ENCODE measurements around the gene THPO. TPM values are rescaled to one million over a fixed set of nuclear protein-coding genes. Genes with fewer than 3 reads are reported as not detected.

Gene THPO
- total and polyA plus RNA-seq, 9 of the 15 experiments (the other 6 are each of a cell fraction or from before 2014, with no cell fraction given), result 0.11 to 1.1 (median 0.35) TPM; not detected in 1

DNA sequence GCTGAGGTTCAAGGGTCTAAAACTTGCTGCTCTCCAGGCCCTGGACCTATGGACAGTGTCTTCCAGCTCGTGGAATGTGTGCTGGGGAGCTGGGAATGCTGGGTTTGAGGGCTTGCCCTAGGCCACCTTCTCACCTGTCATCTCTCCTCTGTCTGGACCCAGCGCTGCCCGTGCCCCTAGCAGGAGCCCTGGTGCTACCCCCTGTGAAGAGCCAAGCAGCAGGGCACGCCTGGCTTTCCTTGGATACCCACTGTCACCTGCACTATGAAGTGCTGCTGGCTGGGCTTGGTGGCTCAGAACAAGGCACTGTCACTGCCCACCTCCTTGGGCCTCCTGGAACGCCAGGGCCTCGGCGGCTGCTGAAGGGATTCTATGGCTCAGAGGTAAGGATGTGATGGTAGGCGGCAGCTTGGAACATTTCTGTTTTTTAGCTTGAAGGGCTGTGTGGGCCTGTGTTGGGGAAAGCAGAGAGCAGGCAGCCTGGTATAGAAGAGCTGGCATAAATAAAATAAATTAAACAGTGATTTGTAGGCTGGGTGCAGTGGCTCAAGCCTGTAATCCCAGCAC is 6.9 kb upstream of the THPO start:
- FAIRE-seq, result no peak
- intact Hi-C loops (cut with micrococcal nuclease), result loop anchor here (10.0 kb wide), 1 partner anchor 330 kb away; the partner anchor contains the start of gene MAGEF1
- ChIA-PET POLR2A (interaction anchor here (0.9 to 2.3 kb wide), 2 partner anchors 13 to 22 kb away, joined by 3 to 6 read pairs; no protein-coding TSS in a partner anchor), CTCF (ENCODE audit: low intra/inter-chr PET ratio) (no interaction called here)
- H3K4me2 ChIP-seq (ENCODE audit: insufficient read depth, low read length), result no peak overlapping the region
- H3K4me3 ChIP-seq, result no peak overlapping the region
- H3K27ac ChIP-seq (ENCODE audit: extremely low read depth, low read depth, low read length), result no peak overlapping the region
- peaks cover 19 to 79% of the 10 kb centered on the region in 2 experiments for H3K27me3 ChIP-seq (ENCODE audit: control insufficient read depth in 2 of 2, insufficient read depth in 2 of 2, low read length in 2 of 2)
- no peaks in the 10 kb centered on the region for H3K36me3 ChIP-seq (ENCODE audit: control insufficient read depth, insufficient read depth, low read length)
- peaks cover 0 to 28% of the 10 kb centered on the region in 2 experiments; a peak in 2 of 5 replicates for H3K4me1 ChIP-seq (replicated peaks in 1 of 2; ENCODE audit: control insufficient read depth in 2 of 2, insufficient read depth in 2 of 2, low read length in 2 of 2)
- no peaks in the 10 kb centered on the region for H3K9me1 ChIP-seq (ENCODE audit: control insufficient read depth, insufficient read depth, low read length)
- no peak for ATAC-seq
- TF ChIP-seq ELF4 (CRISPR knock-in tag; IDR thresholded peaks at IDR 0.05), result no peak
- TF ChIP-seq, protein P1, sequence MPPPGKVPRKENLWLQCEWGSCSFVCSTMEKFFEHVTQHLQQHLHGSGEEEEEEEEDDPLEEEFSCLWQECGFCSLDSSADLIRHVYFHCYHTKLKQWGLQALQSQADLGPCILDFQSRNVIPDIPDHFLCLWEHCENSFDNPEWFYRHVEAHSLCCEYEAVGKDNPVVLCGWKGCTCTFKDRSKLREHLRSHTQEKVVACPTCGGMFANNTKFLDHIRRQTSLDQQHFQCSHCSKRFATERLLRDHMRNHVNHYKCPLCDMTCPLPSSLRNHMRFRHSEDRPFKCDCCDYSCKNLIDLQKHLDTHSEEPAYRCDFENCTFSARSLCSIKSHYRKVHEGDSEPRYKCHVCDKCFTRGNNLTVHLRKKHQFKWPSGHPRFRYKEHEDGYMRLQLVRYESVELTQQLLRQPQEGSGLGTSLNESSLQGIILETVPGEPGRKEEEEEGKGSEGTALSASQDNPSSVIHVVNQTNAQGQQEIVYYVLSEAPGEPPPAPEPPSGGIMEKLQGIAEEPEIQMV (tag; conservative IDR thresholded peaks at IDR 0.05; ENCODE audit: low read depth), result no peak
- TF ChIP-seq MYNN (IDR thresholded peaks at IDR 0.05), result no peak
- no peak for TF ChIP-seq MYNN (CRISPR knock-in tag; IDR thresholded peaks at IDR 0.05)
- TF ChIP-seq KDM5B (IDR thresholded peaks at IDR 0.05; ENCODE audit: insufficient replicate concordance, low read depth, low read length), result no peak
- H3K9me3 ChIP-seq (replicated peaks; ENCODE audit: control insufficient read depth, insufficient read depth, low read depth, low read length), result no peaks in the 10 kb centered on the region
- in situ Hi-C loops (cut with MboI), result no loop called here
- 9% methylated on average over 8 of the region's 8 CpGs for WGBS (ENCODE audit: insufficient coverage, low coverage, missing lambda C conversion rate)
- BruUV-seq (replicated peaks), result no TSS peak
- H3K9ac ChIP-seq (ENCODE audit: insufficient read depth in 1 of 2, low read depth in 2 of 2, low read length in 2 of 2), result no peak overlapping the region
- no peaks in the 10 kb centered on the region for H3K79me2 ChIP-seq (ENCODE audit: control insufficient read depth, insufficient read depth, low read length)
- DNase-seq (ENCODE audit: extremely low read depth in 1 of 4, low spot score in 3 of 4), result no peak
- H2AFZ ChIP-seq (ENCODE audit: low read depth, low read length), result no peak overlapping the region
- H4K20me1 ChIP-seq (replicated peaks; ENCODE audit: control insufficient read depth, insufficient read depth, low read length), result peaks cover 7% of the 10 kb centered on the region

Data from K562 (cell line).